HFFc6 (cell line): ENCODE results near the gene TAF3. TPM values are rescaled to one million over a fixed set of nuclear protein-coding genes. Genes with fewer than 3 reads are reported as not detected.

ENCODE experiments used
- DNase-seq: peaks from one replicate; pipeline ENCODE4 v3.0.0-alpha.2; 2018
- H3K27ac Mint-ChIP-seq: 2 replicates; pipeline ENCODE4 v1.8.0; 2020; ENCODE audit warnings: mild to moderate bottlenecking, mixed read lengths
- H3K27me3 Mint-ChIP-seq: 2 replicates; pipeline ENCODE4 v1.8.0; 2021; ENCODE audit warnings: mild to moderate bottlenecking, moderate library complexity, mixed read lengths; ENCODE audit not compliant: insufficient read depth
- H3K36me3 Mint-ChIP-seq: 2 replicates; pipeline ENCODE4 v1.8.0; 2021; ENCODE audit warnings: low read depth, mixed read lengths
- H3K4me1 Mint-ChIP-seq: 2 replicates; pipeline ENCODE4 v1.8.0; 2020; ENCODE audit warnings: low read depth, mixed read lengths
- H3K4me3 Mint-ChIP-seq: 2 replicates; pipeline ENCODE4 v1.8.0; 2020; ENCODE audit warnings: mild to moderate bottlenecking, moderate library complexity, mixed read lengths
- H3K9me3 Mint-ChIP-seq: 2 replicates; pipeline ENCODE4 v1.8.0; 2020; ENCODE audit warnings: mild to moderate bottlenecking, mixed read lengths
- total RNA-seq, 6 experiments: library from RNA; stranded (reverse); fragmentation: NEBNext Ultra II Directional; extraction: Animal tissue kit (Norgen Biotek cat#: 25700); gene quantifications; 2 replicates in 1 of 6; 3 replicates in 5 of 6; pipeline ENCODE4 v1.2.3, GENCODE V29; 2021
- TF ChIP-seq, protein P1 (sequence below): fragments of 200-600 bp; sonication (generic); IDR thresholded peaks from 2 replicates; pipeline ENCODE4 v1.5.0; 2021; ENCODE audit warnings: antibody characterized with exemption, mild to moderate bottlenecking

Gene TAF3
- total RNA-seq, 6 experiments from 2014 or later: 8.1 to 11.3 (median 9.7) TPM

GRCh38 chr10:8055420-8056349 lies 237.4 kb downstream of the TAF3 start:
- H3K27me3 Mint-ChIP-seq: peaks cover 62% of the 10 kb centered on the region

DNA sequence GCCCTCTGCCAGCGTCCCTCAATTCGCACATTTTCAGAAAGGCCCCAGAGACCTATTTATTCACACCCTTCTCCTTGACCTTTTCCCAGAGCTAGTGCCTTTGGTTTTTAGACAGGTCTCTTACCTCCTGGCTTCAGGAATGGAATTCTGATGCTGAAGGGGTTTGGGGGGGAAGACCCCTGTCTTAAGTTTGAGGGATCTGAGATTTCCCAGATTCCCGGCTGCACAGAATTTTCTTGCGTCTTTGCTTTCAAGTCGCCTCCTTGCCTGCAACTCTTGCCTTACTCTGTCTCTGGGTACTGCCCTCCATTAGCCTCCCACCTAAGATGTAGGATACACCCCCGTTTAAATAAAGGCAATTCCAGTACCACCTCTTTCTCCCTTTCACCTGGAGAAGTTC lies 238.1 kb downstream of the TAF3 start:
- H3K36me3 Mint-ChIP-seq: 0 out of 2 replicates have a peak, but pooled peaks cover 4% of the 10 kb centered on the region
- TF ChIP-seq, protein P1, sequence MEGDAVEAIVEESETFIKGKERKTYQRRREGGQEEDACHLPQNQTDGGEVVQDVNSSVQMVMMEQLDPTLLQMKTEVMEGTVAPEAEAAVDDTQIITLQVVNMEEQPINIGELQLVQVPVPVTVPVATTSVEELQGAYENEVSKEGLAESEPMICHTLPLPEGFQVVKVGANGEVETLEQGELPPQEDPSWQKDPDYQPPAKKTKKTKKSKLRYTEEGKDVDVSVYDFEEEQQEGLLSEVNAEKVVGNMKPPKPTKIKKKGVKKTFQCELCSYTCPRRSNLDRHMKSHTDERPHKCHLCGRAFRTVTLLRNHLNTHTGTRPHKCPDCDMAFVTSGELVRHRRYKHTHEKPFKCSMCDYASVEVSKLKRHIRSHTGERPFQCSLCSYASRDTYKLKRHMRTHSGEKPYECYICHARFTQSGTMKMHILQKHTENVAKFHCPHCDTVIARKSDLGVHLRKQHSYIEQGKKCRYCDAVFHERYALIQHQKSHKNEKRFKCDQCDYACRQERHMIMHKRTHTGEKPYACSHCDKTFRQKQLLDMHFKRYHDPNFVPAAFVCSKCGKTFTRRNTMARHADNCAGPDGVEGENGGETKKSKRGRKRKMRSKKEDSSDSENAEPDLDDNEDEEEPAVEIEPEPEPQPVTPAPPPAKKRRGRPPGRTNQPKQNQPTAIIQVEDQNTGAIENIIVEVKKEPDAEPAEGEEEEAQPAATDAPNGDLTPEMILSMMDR: no peak
- no peak for DNase-seq
- H3K27ac Mint-ChIP-seq: no peak overlapping the region
- peaks cover 47% of the 10 kb centered on the region for H3K4me1 Mint-ChIP-seq
- H3K9me3 Mint-ChIP-seq: no peaks in the 10 kb centered on the region; the same call in 1 of the 2 replicates
- peaks cover 63% of the 10 kb centered on the region for H3K27me3 Mint-ChIP-seq
- H3K4me3 Mint-ChIP-seq: no peak overlapping the region

More at GRCh38 chr10:8055420-8056349, 237.4 kb downstream of the TAF3 start:
- TF ChIP-seq, protein P1: no peak
- Mint-ChIP-seq H3K27ac (no peak overlapping the region), H3K4me1 (peaks cover 42% of the 10 kb centered on the region), H3K9me3 (no peaks in the 10 kb centered on the region; the same call in 1 of the 2 replicates), H3K36me3 (0 out of 2 replicates have a peak, but pooled peaks cover 4% of the 10 kb centered on the region), H3K4me3 (peak overlapping the region; percentile 28; the same call in 1 of the 2 replicates)
- no peak for DNase-seq

DNA sequence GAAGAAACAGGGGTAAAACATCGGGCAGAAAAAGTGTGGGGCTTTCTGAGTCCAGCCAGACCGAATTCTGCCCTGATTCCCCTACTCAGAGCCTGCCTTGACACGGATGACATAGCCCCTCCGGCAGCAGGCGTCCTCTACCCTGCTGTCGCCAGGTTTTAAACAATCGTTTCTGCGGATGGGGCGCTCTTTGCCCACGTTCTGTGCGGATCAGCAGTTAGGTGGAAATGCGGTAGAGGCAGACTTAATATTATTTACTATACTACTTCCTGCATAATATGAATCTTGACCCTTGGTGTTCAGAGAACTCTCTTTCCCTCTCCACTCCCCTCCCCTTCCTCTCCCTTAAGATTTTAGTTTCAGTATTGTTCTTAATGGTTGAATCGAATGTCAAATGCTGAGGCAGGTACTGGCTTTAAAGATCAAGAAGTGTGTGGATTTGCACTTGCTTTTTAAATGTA lies 238.6 kb downstream of the TAF3 start:
- H3K4me1 Mint-ChIP-seq: peaks cover 47% of the 10 kb centered on the region
- H3K4me3 Mint-ChIP-seq: no peak overlapping the region
- DNase-seq: no peak
- H3K27ac Mint-ChIP-seq: no peak overlapping the region
- H3K9me3 Mint-ChIP-seq: no peaks in the 10 kb centered on the region; the same call in 1 of the 2 replicates
- TF ChIP-seq, protein P1: no peak
- H3K36me3 Mint-ChIP-seq: 0 out of 2 replicates have a peak, but pooled peaks cover 4% of the 10 kb centered on the region
- peaks cover 62% of the 10 kb centered on the region for H3K27me3 Mint-ChIP-seq

DNA sequence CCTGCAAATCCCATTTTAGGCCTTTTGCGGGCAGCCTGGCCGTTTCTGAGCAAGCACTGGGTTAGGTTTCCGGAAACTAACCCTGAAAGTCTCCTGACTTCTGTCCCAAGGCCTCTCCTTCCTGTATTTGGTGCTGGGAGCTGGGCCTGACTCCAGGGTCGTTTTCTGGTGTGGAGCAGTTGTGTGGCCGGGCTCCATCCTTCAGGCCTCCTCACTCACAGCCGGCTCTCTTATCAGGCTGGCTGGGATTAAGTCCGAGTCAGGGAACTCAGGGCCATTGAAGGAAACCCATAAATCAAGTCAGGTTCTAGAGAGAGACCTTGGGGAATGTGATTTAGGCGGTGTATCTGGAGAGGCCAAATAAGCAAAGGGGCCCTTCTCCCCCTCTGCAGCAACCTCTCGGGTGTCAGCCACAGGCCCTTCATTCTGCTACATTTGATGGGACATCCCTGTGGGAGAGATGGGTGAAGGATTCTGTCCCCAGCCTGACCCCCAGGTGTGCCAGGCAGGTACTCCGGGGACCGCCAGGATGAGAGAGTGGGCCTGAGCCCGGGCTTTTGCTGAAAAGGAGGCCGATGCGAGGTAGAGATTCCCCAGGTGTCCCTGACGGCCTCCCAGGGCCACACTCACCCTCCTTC lies 239.4 kb downstream of the TAF3 start:
- H3K4me3 Mint-ChIP-seq: no peak overlapping the region
- no peaks in the 10 kb centered on the region; the same call in 1 of the 2 replicates for H3K9me3 Mint-ChIP-seq
- TF ChIP-seq, protein P1: no peak
- no peak overlapping the region for H3K27ac Mint-ChIP-seq
- DNase-seq: no peak
- peaks cover 62% of the 10 kb centered on the region for H3K27me3 Mint-ChIP-seq
- H3K36me3 Mint-ChIP-seq: 0 out of 2 replicates have a peak, but pooled peaks cover 4% of the 10 kb centered on the region
- H3K4me1 Mint-ChIP-seq: peaks cover 39% of the 10 kb centered on the region

DNA sequence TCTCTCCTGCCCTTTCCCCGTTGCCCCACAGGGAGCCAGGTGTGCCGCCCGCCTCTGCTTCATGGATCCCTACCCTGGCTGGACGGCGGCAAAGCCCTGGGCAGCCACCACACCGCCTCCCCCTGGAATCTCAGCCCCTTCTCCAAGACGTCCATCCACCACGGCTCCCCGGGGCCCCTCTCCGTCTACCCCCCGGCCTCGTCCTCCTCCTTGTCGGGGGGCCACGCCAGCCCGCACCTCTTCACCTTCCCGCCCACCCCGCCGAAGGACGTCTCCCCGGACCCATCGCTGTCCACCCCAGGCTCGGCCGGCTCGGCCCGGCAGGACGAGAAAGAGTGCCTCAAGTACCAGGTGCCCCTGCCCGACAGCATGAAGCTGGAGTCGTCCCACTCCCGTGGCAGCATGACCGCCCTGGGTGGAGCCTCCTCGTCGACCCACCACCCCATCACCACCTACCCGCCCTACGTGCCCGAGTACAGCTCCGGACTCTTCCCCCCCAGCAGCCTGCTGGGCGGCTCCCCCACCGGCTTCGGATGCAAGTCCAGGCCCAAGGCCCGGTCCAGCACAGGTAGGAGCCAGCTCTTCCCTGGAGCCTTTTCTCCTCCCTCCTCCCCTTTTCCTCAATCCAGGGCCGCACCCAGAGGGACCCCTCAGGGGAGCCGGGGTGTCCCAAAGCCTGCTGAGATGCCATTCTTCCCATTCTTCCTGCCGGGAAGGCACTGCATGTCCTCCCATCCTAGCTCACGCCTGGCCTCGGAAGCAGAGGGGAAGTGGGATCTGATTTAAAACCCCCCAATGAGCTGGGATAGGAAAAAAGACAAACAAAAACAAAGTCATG lies 240.2 kb downstream of the TAF3 start:
- Mint-ChIP-seq H3K36me3 (no peaks in the 10 kb centered on the region), H3K4me1 (peaks cover 34% of the 10 kb centered on the region), H3K27ac (no peak overlapping the region)

More for the DNA sequence above, 240.2 kb downstream of the TAF3 start:
- Mint-ChIP-seq H3K9me3 (no peaks in the 10 kb centered on the region; the same call in 1 of the 2 replicates), H3K27me3 (peaks cover 61% of the 10 kb centered on the region), H3K4me3 (no peak overlapping the region)
- no peak for DNase-seq
- TF ChIP-seq, protein P1: no peak
